H1 (cell line): Measurements from ENCODE around the gene TAF10. TPM values are rescaled to one million over a fixed set of nuclear protein-coding genes. Genes with fewer than 3 reads are reported as not detected.

Source experiments
- CTCF ChIA-PET: fragments of 300-600 bp; sonication (Branson Sonifier 250); formaldehyde crosslinking; loops from one replicate; lab custom pipeline; 2021; ENCODE audit not compliant: partially characterized antibody; lab: Charles Lee
- POLR2A ChIA-PET: fragments of 300-600 bp; sonication (Branson Sonifier 250); formaldehyde crosslinking; loops from one replicate; lab custom pipeline; 2021; ENCODE audit warnings: inconsistent platforms; ENCODE audit not compliant: partially characterized antibody; lab: Charles Lee
- DNase-seq, 2 experiments: peaks; one replicate each; pipeline versions ENCODE4 v3.0.0 to v3.0.0-alpha.2; 2010 to 2022; ENCODE audit warnings: low spot score in 2 of 2, low read depth in 1 of 2, mixed read lengths in 1 of 2
- FAIRE-seq: peaks from 2 replicates; lab custom pipeline; 2011; peaks lifted over from hg19 to GRCh38; lab: Jason Lieb, UNC
- H2AFZ ChIP-seq: 2 replicates; pipeline ENCODE4 v1.8.1; 2012; ENCODE audit warnings: low read length, inconsistent platforms
- H2AK5ac ChIP-seq: 2 replicates; pipeline ENCODE4 v1.6.1; 2013; ENCODE audit warnings: low read depth, low read length
- H2BK120ac ChIP-seq: replicated peaks from 2 replicates; pipeline ENCODE3; 2013; ENCODE audit warnings: low read depth, low read length, inconsistent platforms
- H2BK12ac ChIP-seq: 2 replicates; pipeline ENCODE4 v1.6.1; 2013; ENCODE audit warnings: low read depth, low read length
- H2BK15ac ChIP-seq: 2 replicates; pipeline ENCODE4 v1.6.1; 2013; ENCODE audit warnings: low read length
- H2BK20ac ChIP-seq: 2 replicates; pipeline ENCODE4 v1.6.1; 2013; ENCODE audit warnings: low read length
- H2BK5ac ChIP-seq: 2 replicates; pipeline ENCODE4 v1.6.1; 2013; ENCODE audit warnings: low read depth, low read length
- H3K14ac ChIP-seq: 2 replicates; pipeline ENCODE4 v1.6.1; 2013; ENCODE audit warnings: inconsistent platforms; ENCODE audit not compliant: insufficient read length
- H3K18ac ChIP-seq: 2 replicates; pipeline ENCODE4 v1.6.1; 2013; ENCODE audit warnings: low read length; ENCODE audit errors: extremely low read depth
- H3K23ac ChIP-seq: 2 replicates; pipeline ENCODE4 v1.6.1; 2013; ENCODE audit warnings: inconsistent platforms; ENCODE audit not compliant: insufficient read length
- H3K23me2 ChIP-seq: 2 replicates; pipeline ENCODE4 v1.6.1; 2013; ENCODE audit warnings: low read depth, low read length
- H3K27ac ChIP-seq: 2 replicates; pipeline ENCODE4 v1.6.1; 2011; ENCODE audit warnings: low read depth, low read length, inconsistent platforms
- H3K27me3 ChIP-seq, 4 experiments: replicated peaks in 1 of 4; 1 replicate in 1 of 4; 2 replicates in 3 of 4; pipeline versions ENCODE4 v1.6.1 to v1.8.1; 2011 to 2013; ENCODE audit warnings: low read length in 3 of 4, mild to moderate bottlenecking in 3 of 4, inconsistent platforms in 2 of 4, mixed read lengths in 2 of 4, moderate library complexity in 1 of 4; ENCODE audit not compliant: control insufficient read depth in 3 of 4, insufficient read depth in 3 of 4; ENCODE audit errors: extremely low read depth in 1 of 4
- H3K36me3 ChIP-seq, 4 experiments: 2 replicates each; pipeline versions ENCODE4 v1.6.1 to v1.8.1; 2011 to 2013; ENCODE audit warnings: mild to moderate bottlenecking in 4 of 4, low read length in 3 of 4, moderate library complexity in 2 of 4, control low read depth in 1 of 4, inconsistent platforms in 1 of 4; ENCODE audit not compliant: insufficient read depth in 4 of 4, control insufficient read depth in 2 of 4
- H3K4ac ChIP-seq: replicated peaks from 2 replicates; pipeline ENCODE3; 2013; ENCODE audit warnings: low read length, low read depth, mixed read lengths, inconsistent platforms; ENCODE audit not compliant: insufficient read length
- H3K4me1 ChIP-seq, 4 experiments: replicated peaks in 1 of 4; 1 replicate in 1 of 4; 2 replicates in 3 of 4; pipeline versions ENCODE4 v1.6.1 to v1.8.1; 2011 to 2013; ENCODE audit warnings: low read length in 3 of 4, inconsistent platforms in 2 of 4, mixed read lengths in 1 of 4; ENCODE audit not compliant: insufficient read depth in 4 of 4, control insufficient read depth in 3 of 4
- H3K4me2 ChIP-seq, 2 experiments: 2 replicates each; pipeline versions ENCODE4 v1.6.1 to v1.8.1; 2011 to 2013; ENCODE audit warnings: low read depth in 2 of 2, low read length in 2 of 2, control low read depth in 1 of 2, inconsistent platforms in 1 of 2, mild to moderate bottlenecking in 1 of 2; ENCODE audit not compliant: insufficient read depth in 1 of 2
- H3K4me3 ChIP-seq, 4 experiments: fragments of 200-600, 300-600 bp in 1 of 4; sonication (generic), shearing (Covaris generic), sonication (Bioruptor Twin) in 1 of 4; 2 replicates each; pipeline versions ENCODE4 v1.5.1 to v1.8.1; 2011 to 2016; ENCODE audit warnings: low read length in 4 of 4, low read depth in 3 of 4, control low read depth in 2 of 4, inconsistent platforms in 2 of 4, mild to moderate bottlenecking in 2 of 4, mixed read lengths in 1 of 4, moderate library complexity in 1 of 4; ENCODE audit not compliant: insufficient read depth in 2 of 4; ENCODE audit errors: extremely low read depth in 1 of 4
- H3K56ac ChIP-seq: replicated peaks from 2 replicates; pipeline ENCODE3; 2013; ENCODE audit warnings: low read depth, mild to moderate bottlenecking, mixed read lengths, low read length, inconsistent platforms; ENCODE audit not compliant: insufficient read length
- H3K79me1 ChIP-seq: 2 replicates; pipeline ENCODE4 v1.6.1; 2013; ENCODE audit warnings: low read depth, low read length, control low read depth
- H3K79me2 ChIP-seq, 2 experiments: 2 replicates each; pipeline versions ENCODE4 v1.6.1 to v1.8.1; 2012 to 2013; ENCODE audit warnings: low read length in 2 of 2, mild to moderate bottlenecking in 2 of 2, inconsistent platforms in 1 of 2; ENCODE audit not compliant: insufficient read depth in 2 of 2, control insufficient read depth in 1 of 2
- H3K9ac ChIP-seq, 4 experiments: replicated peaks in 1 of 4; 1 replicate in 1 of 4; 2 replicates in 3 of 4; pipeline versions ENCODE4 v1.6.1 to v1.8.1; 2011 to 2013; ENCODE audit warnings: low read depth in 3 of 4, low read length in 3 of 4, control low read depth in 2 of 4, mild to moderate bottlenecking in 2 of 4, moderate library complexity in 2 of 4, inconsistent platforms in 1 of 4; ENCODE audit errors: extremely low read depth in 1 of 4
- H3K9me3 ChIP-seq, 2 experiments: 2 replicates each; pipeline versions ENCODE4 v1.6.1 to v1.8.1; 2012 to 2013; ENCODE audit warnings: mild to moderate bottlenecking in 2 of 2, moderate library complexity in 2 of 2, control low read depth in 1 of 2, inconsistent platforms in 1 of 2, low read depth in 1 of 2, low read length in 1 of 2, mixed read lengths in 1 of 2; ENCODE audit not compliant: insufficient read depth in 2 of 2
- H4K20me1 ChIP-seq, 2 experiments: replicated peaks in 1 of 2; 2 replicates each; pipeline versions ENCODE3 to v1.8.1; 2011 to 2013; ENCODE audit warnings: inconsistent platforms in 2 of 2, low read length in 2 of 2, mild to moderate bottlenecking in 1 of 2; ENCODE audit not compliant: insufficient read depth in 2 of 2, control insufficient read depth in 1 of 2
- H4K5ac ChIP-seq: 2 replicates; pipeline ENCODE4 v1.6.1; 2013; ENCODE audit warnings: low read length, low read depth, mixed read lengths, inconsistent platforms; ENCODE audit not compliant: insufficient read length
- H4K8ac ChIP-seq: 2 replicates; pipeline ENCODE4 v1.8.0; 2013; ENCODE audit warnings: mild to moderate bottlenecking, moderate library complexity, low read length, inconsistent platforms; ENCODE audit not compliant: insufficient read depth; ENCODE audit errors: extremely low read depth
- H4K91ac ChIP-seq: replicated peaks from 2 replicates; pipeline ENCODE3; 2013; ENCODE audit warnings: low read length, mixed read lengths, inconsistent platforms; ENCODE audit not compliant: insufficient read length
- HDAC6 ChIP-seq: IDR thresholded peaks from one replicate; pipeline ENCODE4 v1.7.1; 2012; ENCODE audit warnings: low read depth, mild to moderate bottlenecking, inconsistent platforms, low read length, moderate library complexity
- JUND ChIP-seq: IDR thresholded peaks from 2 replicates; pipeline ENCODE4 v1.6.1; 2011; ENCODE audit warnings: mild to moderate bottlenecking, improper control_type of control experiment, low read length
- WGBS, 2 experiments: shearing (Covaris generic) in 1 of 2; methylation state at CpG; one replicate each; pipeline versions ENCODE4 v1.1.6 to v1.1.7; 2013 to 2015; ENCODE audit warnings: low lambda C conversion rate in 2 of 2, mixed read lengths in 2 of 2, inconsistent platforms in 1 of 2, low coverage in 1 of 2, missing lambda C conversion rate in 1 of 2; ENCODE audit not compliant: insufficient replicate concordance in 2 of 2, insufficient coverage in 1 of 2, insufficient read length in 1 of 2; ENCODE audit errors: extremely low coverage in 1 of 2, missing lambda C conversion rate in 1 of 2; 5-methylcytosine and 5-hydroxymethylcytosine counted together
- polyA plus RNA-seq, 7 experiments: library from polyadenylated mRNA; depleted of rRNA in 3 of 7; stranded (reverse) in 5 of 7; unstranded in 2 of 7; fragments of >200 nt in 5 of 7; fragments of 200-250 nt in 2 of 7; gene quantifications; 1 replicate in 5 of 7; 2 replicates in 1 of 7; 4 replicates in 1 of 7; pipeline versions ENCODE4 v1.2.1 to v1.2.3, GENCODE V29; 2011 to 2013; ENCODE audit warnings: missing spikeins in 2 of 7, mixed read lengths in 2 of 7
- total RNA-seq: library from RNA; stranded (reverse); fragmentation: NEBNext Ultra II Directional; extraction: Animal tissue kit (Norgen Biotek cat#: 25700); gene quantifications from 2 replicates; pipeline ENCODE4 v1.2.1, GENCODE V29; 2021

Gene TAF10
- total and polyA plus RNA-seq, 2 of the 8 experiments (the other 6 are each of a cell fraction or from before 2014, with no cell fraction given), result 128 to 213 TPM

GRCh38 chr11:6563121-6563619 lies 48.8 kb downstream of the TAF10 start:
- WGBS, 2 experiments, result 94% methylated on average over 4 of the region's 4 CpGs; no CpG with 5 or more reads in 1 of the 2 experiments
- Histone ChIP-seq H3K79me1 (no peaks in the 10 kb centered on the region), H3K14ac (no peak overlapping the region), H4K8ac (no peak overlapping the region), H2BK120ac (no peak overlapping the region), H2AFZ (no peak overlapping the region), H4K5ac (no peak overlapping the region), H3K4me3 (no peak overlapping the region), H3K4me2 (no peak overlapping the region), H3K27me3 (peaks cover 0 to 2% (median 0%) of the 10 kb centered on the region in 4 experiments; a peak in 1 of 7 replicates), H3K36me3 (no peaks in the 10 kb centered on the region), H3K56ac (no peak overlapping the region), H2BK20ac (no peak overlapping the region), H3K27ac (no peak overlapping the region), H4K20me1 (no peaks in the 10 kb centered on the region), H2BK12ac (no peak overlapping the region), H3K9me3 (no peaks in the 10 kb centered on the region), H2BK5ac (no peak overlapping the region), H3K4ac (no peak overlapping the region), H2BK15ac (no peak overlapping the region), H2AK5ac (no peak overlapping the region), H3K23me2 (no peaks in the 10 kb centered on the region), H3K4me1 (peaks cover 0 to 7% (median 2%) of the 10 kb centered on the region in 4 experiments; a peak in 4 of 7 replicates), H3K9ac (no peak overlapping the region), H3K79me2 (no peaks in the 10 kb centered on the region), H3K23ac (no peak overlapping the region), H3K18ac (no peak overlapping the region), H4K91ac (no peak overlapping the region)
- TF ChIP-seq JUND, result peak; percentile 63; the same call in 1 of the 2 replicates
- TF ChIP-seq HDAC6, result no peak
- ChIA-PET POLR2A (interaction anchor here (0.9 to 1.6 kb wide), 3 partner anchors 9 to 62 kb away, joined by 3 to 5 read pairs (median 3); no protein-coding TSS in a partner anchor), CTCF (interaction anchor here (0.6 to 3.3 kb wide), 11 partner anchors 8 to 200 kb away, joined by 3 to 14 read pairs (median 3); no protein-coding TSS in a partner anchor)
- FAIRE-seq (no peak), DNase-seq (no peak)
